ENCODE results near the gene OR8B4. TPM values are rescaled to one million over a fixed set of nuclear protein-coding genes. Genes with fewer than 3 reads are reported as not detected.

The OR8B4 gene
- total RNA-seq, 5 donors from 2014 or later (not counting 1 experiment from before 2014, with no cell fraction given): not detected

Other genes starting within 250 kb of the OR8B4 start
- not detected for gene OR10D3, start 241.5 kb downstream of the OR8B4 start, total RNA-seq
- gene OR8G1, start 183.8 kb downstream of the OR8B4 start, total RNA-seq: not detected
- not detected for gene OR8G5, start 168.5 kb downstream of the OR8B4 start, total RNA-seq
- not detected for gene OR8D1, start 110.9 kb downstream of the OR8B4 start, total RNA-seq
- not detected for gene OR8D2, start 104.7 kb downstream of the OR8B4 start, total RNA-seq
- not detected for gene OR8B2, start 40.4 kb downstream of the OR8B4 start, total RNA-seq
- not detected for gene OR8B3, start 25.8 kb downstream of the OR8B4 start, total RNA-seq
- gene OR8B8, start 20.8 kb upstream of the OR8B4 start, total RNA-seq: not detected
- not detected for gene OR8B12, start 118.8 kb upstream of the OR8B4 start, total RNA-seq
- gene OR8A1, start 145.1 kb upstream of the OR8B4 start, total RNA-seq: not detected
- gene PANX3, start 186.6 kb upstream of the OR8B4 start, total RNA-seq: not detected
- 10 to 100 TPM; 55.5 to 74.8 (median 72.0) TPM for gene TBRG1, start 198.0 kb upstream of the OR8B4 start, total RNA-seq
- 1 to 10 TPM; 3.7 to 9.7 (median 6.2) TPM for gene SIAE, start 248.9 kb upstream of the OR8B4 start, total RNA-seq
- gene SPA17, start 249.0 kb upstream of the OR8B4 start, total RNA-seq: under 1 TPM; 0.28 to 0.92 (median 0.59) TPM

All from T-cell (primary cell).